Putamen (tissue), 1 donor: ENCODE results near the gene RBM8A.
A peak's percentile ranks its signal among the peaks of the same experiment; 100 is the strongest.

Experiments
- DNase-seq: peaks from one replicate; pipeline ENCODE4 v3.0.0-alpha.2; 2016; ENCODE audit warnings: low spot score

The RBM8A gene

DNA sequence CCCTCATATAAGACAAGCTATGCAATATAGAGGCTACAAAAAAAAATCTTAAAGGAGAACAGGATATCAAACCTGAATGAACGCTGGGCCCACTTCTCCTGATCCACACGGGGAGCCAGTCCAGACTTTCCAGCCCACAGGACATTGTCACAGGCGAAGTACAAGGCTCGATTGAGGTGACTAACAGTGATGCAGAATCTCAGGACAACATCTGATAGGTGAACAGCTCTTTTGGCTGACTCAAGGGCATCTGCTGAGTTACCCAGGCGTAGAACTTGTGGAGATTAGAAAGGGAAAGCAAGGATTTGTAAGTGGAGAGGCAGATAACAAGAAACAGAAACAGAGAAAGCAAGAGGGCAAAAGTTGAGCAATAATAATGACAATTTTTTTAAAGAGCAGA is 10.5 kb downstream of the RBM8A start:
- no peak for DNase-seq

- DNase-seq = no peak
Observed at GRCh38 chr1:145912128-145912641, 15.1 kb downstream of the RBM8A start.

- DNase-seq = no peak
Observed at GRCh38 chr1:145908653-145909052, 18.6 kb downstream of the RBM8A start.

DNA sequence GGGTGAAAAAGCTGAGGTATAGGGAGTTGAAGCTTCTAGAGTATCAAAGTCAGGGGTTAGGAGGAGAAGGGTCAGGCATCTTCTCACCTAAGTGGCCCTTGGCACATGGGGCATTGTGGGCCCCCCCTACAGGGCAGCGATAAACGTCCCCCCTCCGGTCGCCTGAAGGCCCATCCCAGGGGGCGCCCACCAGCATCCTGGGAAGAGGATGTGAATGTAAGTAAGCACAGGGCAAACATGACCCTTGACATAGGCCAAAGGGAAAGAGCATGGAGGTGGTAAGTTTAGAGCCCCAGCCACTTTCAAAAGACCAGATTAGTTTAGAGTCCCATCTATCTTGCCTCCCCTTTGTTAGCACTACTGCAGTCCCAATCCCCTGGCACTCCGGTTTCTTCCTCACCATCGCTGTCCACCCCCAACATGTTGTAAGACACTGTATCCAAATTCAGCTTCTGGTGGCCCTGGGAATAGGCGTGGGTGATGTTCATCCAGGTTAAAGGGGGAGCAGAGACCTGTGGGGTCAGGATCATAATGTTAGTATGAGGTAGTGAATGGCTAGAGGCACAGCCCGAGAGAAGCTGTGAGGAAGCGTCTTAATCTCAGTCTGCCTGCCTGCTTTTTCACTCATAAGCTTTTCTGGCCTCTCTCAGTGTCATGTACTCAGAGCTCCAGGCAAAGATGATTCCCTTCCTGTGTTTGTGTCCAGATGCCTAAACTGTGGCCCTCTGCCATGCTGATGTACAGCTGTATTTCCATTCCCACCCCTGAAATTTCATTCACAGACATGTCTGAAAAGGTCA is 20.1 kb downstream of the RBM8A start:
- no peak for DNase-seq

- no peak for DNase-seq
Observed at GRCh38 chr1:145901312-145902021, 25.8 kb downstream of the RBM8A start.

GRCh38 chr1:145898756-145899155 is 28.5 kb downstream of the RBM8A start:
- no peak for DNase-seq

DNA sequence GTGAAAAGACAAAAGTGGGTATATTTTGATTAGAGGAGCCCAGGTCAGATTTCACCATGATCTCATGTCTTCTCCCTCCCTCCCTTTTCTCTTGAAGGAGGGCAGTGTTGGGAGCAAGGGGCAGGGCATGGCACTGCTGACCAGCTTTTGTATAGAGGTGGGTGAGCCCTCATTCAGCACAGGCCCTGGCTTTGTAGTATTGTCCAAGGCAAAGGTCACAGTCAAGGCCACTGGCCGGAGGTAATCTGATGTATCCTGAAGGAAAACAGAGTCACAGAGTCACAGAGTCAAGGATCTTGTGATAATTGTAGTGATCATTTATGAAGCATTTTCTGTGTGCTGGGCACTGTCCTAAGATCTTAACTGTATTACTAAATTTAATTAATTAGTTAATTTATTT is 29.3 kb downstream of the RBM8A start:
- no peak for DNase-seq

DNA sequence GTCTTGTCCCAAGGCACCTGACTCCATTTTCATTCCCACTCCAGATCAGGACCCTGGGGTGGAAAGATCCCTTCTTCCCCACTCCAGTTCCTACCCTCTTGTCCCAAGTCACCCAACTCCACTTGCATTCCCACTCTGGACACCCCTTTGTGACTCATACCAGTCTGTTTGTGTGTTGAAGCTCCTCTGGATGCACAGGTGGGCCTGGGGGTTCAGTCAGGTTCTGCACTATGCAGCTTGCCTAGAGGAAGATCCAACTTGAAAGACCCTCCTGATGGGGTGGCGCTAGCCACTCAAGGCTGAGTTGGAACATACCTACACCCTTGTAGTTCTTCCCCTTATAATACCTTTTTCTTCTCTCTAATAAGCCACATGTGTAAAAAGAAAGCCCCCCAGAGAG is 31.8 kb downstream of the RBM8A start:
- DNase-seq = no peak

- no peak for DNase-seq
Observed at GRCh38 chr1:145893306-145894055, 33.8 kb downstream of the RBM8A start.

DNA sequence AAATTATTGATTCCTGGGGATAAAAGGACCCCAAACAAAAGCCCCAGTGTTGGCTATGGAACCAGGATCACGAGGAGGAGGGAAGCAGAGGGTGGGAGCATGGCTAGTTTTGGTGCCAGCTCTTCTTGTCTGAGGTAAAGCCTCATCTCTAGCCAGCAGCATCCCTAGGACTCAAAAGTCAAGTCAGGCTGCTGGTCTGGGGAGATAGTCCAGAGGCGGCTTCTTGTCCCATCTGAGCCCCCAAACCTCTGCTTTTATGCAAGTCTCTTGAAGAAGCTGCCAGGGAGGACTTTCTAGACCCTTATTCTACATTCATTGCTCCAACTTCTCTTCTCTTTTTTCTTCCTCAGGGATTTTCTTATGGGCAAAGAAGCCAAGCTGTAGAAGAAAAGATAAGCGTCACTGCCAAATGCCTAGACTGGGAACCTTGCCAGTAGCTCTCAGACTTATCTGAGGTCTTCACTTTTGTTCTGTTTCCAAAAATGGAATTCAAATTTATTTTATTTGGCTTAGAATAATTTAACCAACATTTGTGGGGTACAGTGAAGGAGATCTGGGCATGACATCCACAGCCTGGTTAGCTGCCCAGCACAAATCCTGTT is 34.7 kb downstream of the RBM8A start:
- DNase-seq = no peak

- DNase-seq = peak; percentile 84
Observed at GRCh38 chr1:145891587-145892485, 35.4 kb downstream of the RBM8A start.

GRCh38 chr1:145891143-145891542 is 36.1 kb downstream of the RBM8A start:
- no peak for DNase-seq

GRCh38 chr1:145889722-145890121 is 37.6 kb downstream of the RBM8A start:
- DNase-seq = no peak

- DNase-seq = no peak
Observed at GRCh38 chr1:145887631-145888030, 39.7 kb downstream of the RBM8A start.

- DNase-seq = no peak
Observed at GRCh38 chr1:145886816-145887215, 40.5 kb downstream of the RBM8A start.

GRCh38 chr1:145886390-145886789 is 40.9 kb downstream of the RBM8A start:
- no peak for DNase-seq

GRCh38 chr1:145885738-145886287 is 41.5 kb downstream of the RBM8A start, which contains the start of gene ANKRD35:
Gene ANKRD35 (minus strand): TSS chr1:145885866. CDS start chr1:145885758, 108 bp downstream.
- peak; percentile 73 for DNase-seq

DNA sequence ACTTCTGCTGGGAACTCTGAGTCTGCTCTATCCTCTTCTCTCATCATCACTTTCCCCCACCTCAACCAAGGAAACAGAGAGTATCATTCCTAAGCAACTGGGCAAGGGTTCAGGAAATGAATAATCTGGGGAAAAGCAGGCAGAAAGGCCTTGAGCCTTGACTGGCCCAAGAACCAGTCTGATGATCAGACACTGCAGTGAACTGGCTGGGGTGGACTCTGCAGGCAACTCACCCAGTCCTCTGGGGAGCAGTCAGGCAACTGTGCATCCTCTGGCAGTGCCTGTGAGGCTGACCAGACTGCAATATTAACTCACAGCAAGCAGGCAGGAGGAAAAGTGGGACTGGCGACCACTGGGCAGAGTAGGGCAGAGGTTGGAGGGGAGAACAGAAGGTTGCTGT is 42.6 kb downstream of the RBM8A start:
- no peak for DNase-seq

DNA sequence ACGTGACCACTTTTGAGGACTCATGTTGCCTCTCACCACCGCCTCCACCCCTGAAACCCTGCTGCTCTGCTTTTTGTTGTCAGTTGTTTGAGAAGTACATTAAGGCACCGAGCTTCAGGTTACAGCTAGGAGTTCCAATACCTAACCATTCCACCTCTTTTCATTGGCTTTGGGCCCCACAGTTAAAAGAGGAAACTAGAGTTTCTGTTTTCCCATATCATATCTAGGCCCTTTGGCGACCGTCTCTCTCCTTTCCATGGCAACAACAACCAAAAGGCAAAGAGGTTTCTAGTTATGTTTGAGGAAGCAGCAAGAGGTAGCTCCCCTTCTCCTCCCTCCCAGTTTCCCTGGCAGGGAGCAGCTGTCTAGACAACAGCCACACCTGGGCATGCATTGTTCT is 47.5 kb downstream of the RBM8A start:
- no peak for DNase-seq

- DNase-seq = no peak
Observed at GRCh38 chr1:145878724-145879123, 48.6 kb downstream of the RBM8A start.
